BJ (cell line): ENCODE results near the gene UGCG. TPM values are rescaled to one million over a fixed set of nuclear protein-coding genes. Genes with fewer than 3 reads are reported as not detected.

Source experiments
- CTCF ChIA-PET: fragments of 350-600 bp; formaldehyde crosslinking; extraction: SDS; loops from one replicate; lab custom pipeline; 2021; ENCODE audit warnings: antibody characterized with exemption, inconsistent platforms; lab: Yijun Ruan, JAX
- POLR2A ChIA-PET: fragments of 300-600 bp; sonication (Branson Sonifier 250); formaldehyde crosslinking; extraction: SDS; loops from one replicate; lab custom pipeline; 2021; ENCODE audit warnings: antibody characterized with exemption; lab: Charles Lee
- DNase-seq: peaks from one replicate; pipeline ENCODE4 v3.0.0-alpha.2; 2011; ENCODE audit warnings: low read depth
- H3K27me3 ChIP-seq: 2 replicates; pipeline ENCODE4 v1.6.0; 2011; ENCODE audit warnings: low read length; ENCODE audit not compliant: control insufficient read depth, insufficient read depth
- H3K36me3 ChIP-seq: 2 replicates; pipeline ENCODE4 v1.5.1; 2011; ENCODE audit warnings: low read length; ENCODE audit not compliant: control insufficient read depth, insufficient read depth
- H3K4me3 ChIP-seq: 2 replicates; pipeline ENCODE4 v1.5.1; 2011; ENCODE audit warnings: low read depth, mild to moderate bottlenecking, control low read depth, low read length
- polyA plus RNA-seq: library from polyadenylated mRNA; depleted of rRNA; stranded (reverse); fragments of >200 nt; gene quantifications from 2 replicates; pipeline ENCODE4 v1.2.3, GENCODE V29; 2011
- TF ChIP-seq, protein P1 (sequence below): IDR thresholded peaks from 2 replicates; pipeline ENCODE4 v1.5.1; 2011; ENCODE audit warnings: low read depth, mild to moderate bottlenecking, control low read depth, inconsistent platforms, low read length, moderate library complexity; ENCODE audit not compliant: insufficient read depth

UGCG gene
- polyA plus RNA-seq, 1 experiment: 34.3 TPM

DNA sequence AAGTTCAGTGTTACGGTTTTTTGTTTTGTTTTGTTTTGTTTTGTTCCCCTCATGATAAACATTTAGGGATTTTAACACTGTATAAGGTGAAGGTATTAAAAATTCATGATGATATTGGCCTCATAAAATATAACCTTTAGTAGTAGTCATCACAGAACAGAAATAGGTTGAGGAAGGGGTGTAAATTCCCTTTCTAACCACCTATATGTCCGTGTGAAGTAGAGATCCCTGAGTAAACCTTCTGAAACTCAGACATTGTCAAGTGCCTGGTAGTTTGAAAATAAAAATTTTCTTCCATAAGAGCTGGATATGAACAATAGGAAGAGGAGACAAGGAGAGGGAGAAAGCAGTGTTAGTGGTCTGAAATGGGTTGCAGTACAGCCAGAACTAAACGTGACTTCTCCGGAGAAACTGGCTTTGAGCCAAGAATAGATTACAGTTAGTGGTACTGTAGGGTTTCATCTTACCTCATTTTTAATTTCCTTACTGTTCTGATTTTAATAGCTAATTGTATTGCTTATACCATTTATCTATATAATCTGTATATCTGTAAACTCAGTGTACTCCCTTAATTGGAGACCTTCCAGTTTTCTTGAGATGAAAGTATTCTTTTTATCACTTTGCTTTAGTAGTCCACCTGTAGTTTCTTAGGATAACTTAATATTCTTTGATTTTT lies 18.3 kb downstream of the UGCG start:
- no peaks in the 10 kb centered on the region for H3K27me3 ChIP-seq
- no peak overlapping the region for H3K4me3 ChIP-seq
- DNase-seq: no peak
- ChIA-PET POLR2A (no interaction called here), CTCF (no interaction called here)
- TF ChIP-seq, protein P1, sequence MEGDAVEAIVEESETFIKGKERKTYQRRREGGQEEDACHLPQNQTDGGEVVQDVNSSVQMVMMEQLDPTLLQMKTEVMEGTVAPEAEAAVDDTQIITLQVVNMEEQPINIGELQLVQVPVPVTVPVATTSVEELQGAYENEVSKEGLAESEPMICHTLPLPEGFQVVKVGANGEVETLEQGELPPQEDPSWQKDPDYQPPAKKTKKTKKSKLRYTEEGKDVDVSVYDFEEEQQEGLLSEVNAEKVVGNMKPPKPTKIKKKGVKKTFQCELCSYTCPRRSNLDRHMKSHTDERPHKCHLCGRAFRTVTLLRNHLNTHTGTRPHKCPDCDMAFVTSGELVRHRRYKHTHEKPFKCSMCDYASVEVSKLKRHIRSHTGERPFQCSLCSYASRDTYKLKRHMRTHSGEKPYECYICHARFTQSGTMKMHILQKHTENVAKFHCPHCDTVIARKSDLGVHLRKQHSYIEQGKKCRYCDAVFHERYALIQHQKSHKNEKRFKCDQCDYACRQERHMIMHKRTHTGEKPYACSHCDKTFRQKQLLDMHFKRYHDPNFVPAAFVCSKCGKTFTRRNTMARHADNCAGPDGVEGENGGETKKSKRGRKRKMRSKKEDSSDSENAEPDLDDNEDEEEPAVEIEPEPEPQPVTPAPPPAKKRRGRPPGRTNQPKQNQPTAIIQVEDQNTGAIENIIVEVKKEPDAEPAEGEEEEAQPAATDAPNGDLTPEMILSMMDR: no peak
- peaks cover 7% of the 10 kb centered on the region for H3K36me3 ChIP-seq

DNA sequence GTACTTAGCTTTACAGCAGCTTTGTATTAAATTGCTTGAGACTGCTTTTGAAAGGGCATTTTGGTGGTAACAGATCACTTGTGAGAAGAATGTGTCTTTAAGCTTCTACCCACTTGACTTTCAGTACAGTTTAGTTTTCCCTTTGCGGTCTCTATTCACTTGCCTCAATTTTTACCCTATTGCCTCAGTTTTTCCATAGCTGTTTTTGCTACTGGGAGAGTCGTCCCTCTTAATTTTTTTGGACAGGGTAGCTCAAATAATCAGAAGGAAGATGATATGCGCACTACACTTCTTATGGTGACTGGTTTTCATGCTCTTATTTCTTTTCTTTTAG lies 18.8 kb downstream of the UGCG start:
- DNase-seq: no peak
- TF ChIP-seq, protein P1: no peak
- ChIA-PET CTCF (no interaction called here), POLR2A (no interaction called here)
- no peak overlapping the region for H3K4me3 ChIP-seq
- peaks cover 7% of the 10 kb centered on the region for H3K36me3 ChIP-seq
- no peaks in the 10 kb centered on the region for H3K27me3 ChIP-seq

DNA sequence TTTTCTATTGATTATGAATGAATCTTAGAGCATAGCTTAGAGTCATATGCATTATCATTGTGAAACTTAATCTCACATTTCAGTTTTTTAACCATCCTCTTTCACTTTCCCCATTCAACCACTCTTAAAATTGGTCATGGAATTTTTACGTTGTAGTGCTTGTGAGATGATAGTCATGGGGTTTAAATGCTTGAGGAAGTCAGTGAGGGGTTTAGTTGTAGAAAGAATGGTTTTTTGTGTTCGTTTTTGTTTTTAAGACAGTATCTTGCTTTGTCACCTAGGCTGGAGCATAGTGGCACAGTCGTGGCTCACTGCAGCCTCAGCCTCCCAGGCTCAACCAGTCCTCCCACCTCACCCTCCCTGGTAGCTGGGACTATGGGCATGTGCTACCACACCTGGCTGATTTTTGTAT lies 19.6 kb downstream of the UGCG start:
- peaks cover 8% of the 10 kb centered on the region for H3K36me3 ChIP-seq
- CTCF ChIA-PET: interaction anchor here (0.6 kb wide), 1 partner anchor 149 kb away, joined by 3 read pairs; no protein-coding TSS in a partner anchor
- TF ChIP-seq, protein P1: no peak
- H3K4me3 ChIP-seq: no peak overlapping the region
- POLR2A ChIA-PET: no interaction called here
- no peaks in the 10 kb centered on the region for H3K27me3 ChIP-seq
- no peak for DNase-seq

DNA sequence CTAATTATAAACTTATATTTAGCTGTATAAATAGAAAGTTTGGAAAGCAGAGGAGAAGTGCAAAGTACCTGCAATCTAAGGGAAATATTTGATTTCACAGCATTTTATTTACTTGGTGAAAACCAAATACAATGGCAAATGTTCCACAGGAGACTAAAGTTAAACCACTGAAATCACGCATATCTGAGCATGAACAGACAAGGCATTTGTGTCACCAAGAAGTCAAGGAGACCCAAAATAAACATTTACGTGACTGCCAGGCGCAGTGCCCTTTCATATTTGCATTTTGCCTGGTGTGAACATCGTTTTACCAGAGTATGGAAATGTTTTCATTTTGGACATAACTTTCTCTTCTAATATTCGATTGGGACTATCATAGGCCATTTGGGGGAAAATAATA lies 20.6 kb downstream of the UGCG start:
- POLR2A ChIA-PET: no interaction called here
- DNase-seq: no peak
- CTCF ChIA-PET: no interaction called here
- TF ChIP-seq, protein P1: no peak
- peaks cover 12% of the 10 kb centered on the region for H3K36me3 ChIP-seq
- no peaks in the 10 kb centered on the region for H3K27me3 ChIP-seq
- no peak overlapping the region for H3K4me3 ChIP-seq

DNA sequence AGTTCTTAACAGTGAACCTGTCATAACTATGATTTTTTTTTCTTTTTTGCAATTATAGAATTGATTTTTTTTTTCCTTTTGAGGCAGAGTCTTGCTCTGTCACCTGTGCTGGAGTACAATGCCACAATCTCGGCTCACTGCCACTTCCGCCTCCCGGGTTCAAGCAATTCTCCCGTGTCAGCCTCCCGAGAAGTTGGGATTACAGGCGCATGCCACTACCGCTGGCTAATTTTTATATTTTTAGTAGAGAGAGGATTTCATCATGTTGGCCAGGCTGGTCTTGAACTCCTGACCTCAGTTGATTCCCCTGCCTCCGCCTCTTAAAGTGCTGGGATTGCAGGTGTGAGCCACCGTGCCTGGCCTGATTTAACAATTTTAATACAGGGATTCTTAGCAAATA lies 21.4 kb downstream of the UGCG start:
- Histone ChIP-seq H3K36me3 (peaks cover 14% of the 10 kb centered on the region), H3K27me3 (no peaks in the 10 kb centered on the region), H3K4me3 (no peak overlapping the region)
- ChIA-PET POLR2A (no interaction called here), CTCF (no interaction called here)
- DNase-seq: no peak
- TF ChIP-seq, protein P1: no peak
